Left lobe of liver (tissue), 2 donors: ENCODE results near the gene ARSB. TPM values are rescaled to one million over a fixed set of nuclear protein-coding genes. Genes with fewer than 3 reads are reported as not detected.
"Not testable (repeated sequence)": the region's sequence is repeated elsewhere in the genome, so short reads cannot be mapped to it uniquely, and the experiment has no call there.

Source experiments
- ATAC-seq: fragments of 200-7000 bp; cut with Tn5 transposase; one replicate; pipeline ENCODE4 v1.9.1; 2020; ENCODE audit warnings: mild to moderate bottlenecking, moderate library complexity
- DNase-seq: peaks from one replicate; pipeline ENCODE4 v3.0.0-alpha.2; 2020; ENCODE audit warnings: low spot score
- total RNA-seq: library from RNA; stranded (reverse); gene quantifications from one replicate; pipeline ENCODE4 v1.2.1, GENCODE V29; 2021
- donor health status: DM: no; HTN: no; CAD: no; lungs with moderate emphysema.
- donor health status: DM: no; HTN: yes; CAD: no.

ARSB gene
- total RNA-seq, 1 donor from 2014 or later = 10.3 TPM

GRCh38 chr5:78907255-78907891 is 77.7 kb downstream of the ARSB start:
- DNase-seq = no peak
- ATAC-seq = no peak

DNA sequence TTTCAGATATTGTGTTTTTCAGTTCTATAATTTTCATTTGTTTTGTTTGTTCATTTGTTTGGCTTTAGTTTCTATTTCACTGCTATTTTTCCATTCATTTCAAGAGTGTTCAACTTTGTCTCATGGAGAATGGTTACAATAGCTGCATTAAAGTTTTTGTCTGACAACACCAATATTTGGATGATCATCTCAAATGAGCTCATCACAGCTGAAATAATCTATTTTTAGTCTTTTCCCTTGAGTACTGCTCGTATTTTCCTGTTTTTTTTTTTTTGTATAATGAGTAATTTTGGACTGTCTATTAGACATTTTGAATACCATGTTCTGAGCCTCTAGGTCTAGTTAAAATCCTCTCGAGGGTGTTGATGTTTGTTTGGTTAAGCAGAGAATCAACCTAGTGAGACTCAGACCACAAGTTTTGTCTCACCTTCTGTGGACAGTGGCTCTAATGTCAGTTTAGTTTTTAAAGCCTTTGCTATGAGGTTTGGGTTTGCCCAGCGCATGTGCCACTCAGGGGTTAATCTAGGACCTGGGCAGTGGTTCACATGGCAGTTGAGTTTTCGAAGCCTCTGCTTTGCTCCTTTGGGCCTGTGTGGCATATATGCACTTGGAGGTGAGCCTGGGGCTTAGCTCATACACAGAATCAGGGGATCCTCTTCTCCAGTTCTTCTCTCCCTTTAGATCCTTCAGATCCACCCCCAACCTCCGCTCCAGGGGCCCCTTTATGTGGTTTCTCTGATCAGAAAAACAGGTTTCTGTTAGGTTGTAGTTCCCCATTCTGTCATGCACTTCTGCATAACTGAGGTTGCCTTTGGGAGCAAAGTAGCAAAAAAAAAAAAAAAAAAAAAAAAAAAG is 79.8 kb downstream of the ARSB start:
- DNase-seq (no peak), ATAC-seq (no peak)

- ATAC-seq = no peak
- no peak for DNase-seq
These were observed 81.2 kb downstream of the ARSB start for GRCh38 chr5:78903861-78904260.

- ATAC-seq (no peak), DNase-seq (no peak)
These were observed 81.8 kb downstream of the ARSB start for GRCh38 chr5:78903353-78903752.

DNA sequence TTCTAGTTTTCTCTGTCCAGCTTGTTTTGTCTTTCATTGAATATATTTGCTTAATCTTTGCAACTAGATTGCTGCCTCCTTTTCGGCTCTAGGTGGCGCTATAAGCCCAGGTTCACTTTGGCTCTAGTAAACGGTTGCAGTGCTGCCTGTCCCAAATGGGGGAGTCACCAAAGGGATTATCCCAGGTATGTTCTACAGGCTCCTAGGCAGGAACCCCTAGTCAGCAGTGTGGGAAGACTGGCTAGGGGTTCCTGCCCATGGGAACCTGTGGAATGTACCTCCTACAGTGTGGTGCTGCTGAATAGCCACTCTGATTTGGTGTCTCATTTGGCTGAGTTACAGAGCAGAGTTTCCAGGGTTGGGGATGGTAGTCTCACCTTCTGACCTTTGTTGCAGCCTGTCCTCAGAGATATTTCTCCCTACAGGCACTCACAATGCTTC is 85.2 kb downstream of the ARSB start:
- DNase-seq (peak; percentile 55), ATAC-seq (peak; percentile 93)

DNA sequence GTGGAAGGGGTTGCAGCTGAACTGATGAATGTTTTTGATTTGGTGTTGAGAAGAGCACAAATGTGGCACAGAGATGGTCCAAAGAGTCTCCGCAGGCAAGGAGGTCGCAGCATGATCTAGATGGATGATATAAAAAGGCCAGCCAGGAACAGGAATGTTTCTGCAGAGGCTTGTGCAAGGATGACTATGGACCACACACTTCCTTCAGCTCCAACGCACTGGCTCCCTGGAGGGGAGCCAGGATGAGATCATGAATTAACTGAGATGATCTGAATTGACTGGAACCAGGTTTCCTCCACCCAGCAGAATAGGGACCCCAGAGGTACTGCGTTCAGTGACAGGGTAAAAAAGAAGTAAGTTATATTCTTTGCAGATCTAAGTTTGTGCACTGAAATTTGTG is 89.0 kb downstream of the ARSB start:
- DNase-seq (no peak), ATAC-seq (no peak)

DNA sequence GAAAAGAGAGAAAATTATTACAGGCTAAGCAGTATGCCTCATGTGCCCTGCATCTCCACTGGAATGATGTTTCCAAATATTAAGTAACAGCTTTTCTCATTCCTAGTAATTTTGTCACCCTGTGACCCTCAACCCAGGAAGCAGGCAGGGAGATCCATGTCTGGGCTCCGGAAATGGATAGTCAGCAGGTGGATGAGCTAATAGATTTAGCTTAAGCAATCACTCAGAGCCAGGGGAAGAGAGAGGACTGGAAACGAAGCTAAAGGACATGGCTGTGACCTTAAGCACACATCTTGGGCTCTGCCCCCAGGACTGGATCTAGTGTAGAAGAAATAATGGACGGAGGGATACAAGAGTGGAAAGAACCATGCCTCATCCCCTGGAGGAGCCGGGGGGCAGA is 89.5 kb downstream of the ARSB start:
- no peak for DNase-seq
- ATAC-seq = no peak

DNA sequence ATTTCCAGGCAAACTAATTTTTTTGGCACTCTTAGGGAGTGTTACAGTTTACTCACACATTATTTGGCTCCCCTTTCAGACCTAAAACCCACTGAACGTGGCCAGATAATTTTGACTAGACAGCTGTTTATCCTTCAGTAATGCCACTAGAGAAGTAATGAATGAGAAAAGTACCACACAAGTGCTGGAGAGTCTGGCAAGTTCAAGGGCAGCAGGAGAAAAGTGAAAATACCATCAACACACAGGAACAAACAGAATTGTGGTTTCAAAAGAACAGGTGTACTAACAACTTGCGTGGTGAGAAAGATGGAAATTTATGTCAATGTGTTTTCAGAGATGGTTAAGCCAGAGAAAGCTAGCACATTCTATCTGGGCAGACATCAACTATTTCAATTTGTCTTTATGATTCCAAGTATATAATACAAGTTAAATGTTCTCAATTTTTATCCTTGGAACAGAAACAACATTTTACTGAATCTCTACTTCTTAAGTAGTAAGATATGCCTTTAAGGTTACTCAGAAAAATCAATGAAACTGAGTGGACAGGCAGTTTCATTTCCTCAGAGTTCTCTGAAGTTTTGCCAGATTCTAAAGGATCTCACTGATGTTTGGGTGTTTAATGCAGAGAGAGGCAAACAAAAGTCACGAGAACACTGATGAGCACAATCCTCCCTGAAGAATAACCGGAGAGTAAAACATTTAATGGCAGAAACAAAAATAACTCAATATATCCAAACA is 91.0 kb downstream of the ARSB start:
- no peak for ATAC-seq

DNA sequence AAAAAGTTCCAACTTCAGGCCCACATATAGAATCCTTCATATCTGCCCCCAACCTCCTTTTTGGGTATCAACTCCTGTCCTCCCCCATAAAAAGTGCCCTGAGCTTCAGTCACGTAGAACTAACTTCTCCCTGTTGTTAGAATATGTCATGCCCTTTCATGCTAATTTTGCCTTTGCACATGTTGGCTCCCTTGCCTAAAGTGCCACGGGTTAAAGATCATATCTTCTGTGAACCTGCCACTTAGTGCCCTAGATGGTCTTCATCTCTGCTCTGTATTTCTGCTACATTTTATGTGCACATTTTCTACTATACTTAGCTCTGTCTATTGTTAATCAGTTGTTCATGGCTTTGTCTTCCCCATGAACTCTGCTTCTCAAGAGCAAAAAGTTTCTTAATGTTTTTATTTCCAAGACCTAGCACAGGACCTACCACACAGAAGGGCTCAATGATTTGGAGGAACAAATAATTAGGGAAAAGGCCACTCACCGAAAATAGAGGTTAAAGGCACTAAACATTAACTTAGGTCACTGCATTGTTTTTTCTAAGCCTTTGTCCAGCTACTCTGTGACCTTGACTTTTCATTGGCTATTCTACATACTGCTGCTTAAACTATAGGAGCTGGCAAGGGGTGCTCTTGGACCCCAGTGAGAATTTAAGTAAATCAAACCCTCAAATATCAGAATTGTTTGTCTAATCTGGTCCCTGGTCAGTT is 94.3 kb downstream of the ARSB start:
- DNase-seq = no peak
- ATAC-seq = peak; percentile 75

More for the DNA sequence above, 91.0 kb downstream of the ARSB start:
- no peak for DNase-seq

GRCh38 chr5:78889369-78890140 is 95.6 kb downstream of the ARSB start:
- DNase-seq (no peak), ATAC-seq (no peak)

GRCh38 chr5:78888580-78889368 is 96.3 kb downstream of the ARSB start:
- DNase-seq = no peak
- no peak for ATAC-seq

- ATAC-seq = no peak
- no peak for DNase-seq
These were observed 97.6 kb downstream of the ARSB start for GRCh38 chr5:78887384-78888118.

- no peak for DNase-seq
- ATAC-seq = peak; percentile 55
These were observed 98.5 kb downstream of the ARSB start for GRCh38 chr5:78886341-78887230.

- ATAC-seq (no peak), DNase-seq (no peak)
These were observed 103.2 kb downstream of the ARSB start for GRCh38 chr5:78881884-78882283.

DNA sequence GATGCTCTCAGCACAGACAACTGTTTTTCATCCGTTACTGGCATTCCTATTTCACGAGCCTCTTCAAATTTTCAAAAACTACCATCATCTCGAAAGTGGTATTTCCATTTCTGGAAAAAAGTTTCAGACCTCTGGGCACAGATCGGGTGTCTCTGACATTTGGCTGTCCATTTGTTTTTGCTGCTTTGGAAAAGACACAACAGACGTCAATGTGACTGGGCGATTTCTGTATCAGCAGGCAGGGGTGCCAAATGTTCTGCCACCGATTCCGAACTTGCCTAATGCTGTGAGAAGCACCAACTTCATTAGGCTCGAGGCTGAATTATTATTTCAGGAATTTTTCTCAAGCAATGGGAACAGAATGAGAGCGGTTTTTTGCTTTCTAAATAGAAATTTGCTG is 105.6 kb downstream of the ARSB start:
- no peak for DNase-seq
- no peak for ATAC-seq

GRCh38 chr5:78866076-78866475 is 119.0 kb downstream of the ARSB start:
- not testable (repeated sequence) for ATAC-seq, DNase-seq

GRCh38 chr5:78858364-78858763 is 126.7 kb downstream of the ARSB start:
- no peak for DNase-seq
- ATAC-seq = no peak

- DNase-seq (no peak), ATAC-seq (no peak)
These were observed 130.1 kb downstream of the ARSB start for GRCh38 chr5:78855026-78855425.
